Lung (tissue), 12 donors: Measurements from ENCODE around the gene ZNF362. TPM values are rescaled to one million over a fixed set of nuclear protein-coding genes. Genes with fewer than 3 reads are reported as not detected.

Source experiments
- ATAC-seq: fragments of 200-7000 bp; cut with Tn5 transposase; one replicate; pipeline ENCODE4 v1.9.1; 2020; ENCODE audit warnings: moderate number of reproducible peaks; ENCODE audit not compliant: insufficient read depth, low FRiP score
- DNase-seq, 3 donors: peaks; one replicate each; pipeline ENCODE4 v3.0.0-alpha.2; 2013 to 2017
- H3K27ac ChIP-seq, 2 donors: one replicate each; pipeline ENCODE4 v1.5.1; 2013; ENCODE audit warnings: mild to moderate bottlenecking in 2 of 2, moderate library complexity in 2 of 2, control low read depth in 1 of 2, inconsistent platforms in 1 of 2, low read depth in 1 of 2, low read length in 1 of 2
- H3K27me3 ChIP-seq, 3 donors: one replicate each; pipeline ENCODE4 v1.5.1; 2013; ENCODE audit warnings: low read length in 2 of 3; ENCODE audit not compliant: control insufficient read depth in 3 of 3, insufficient read depth in 3 of 3
- H3K36me3 ChIP-seq, 4 donors: one replicate each; pipeline ENCODE4 v1.5.1; 2013; ENCODE audit warnings: low read length in 4 of 4, mild to moderate bottlenecking in 1 of 4, moderate library complexity in 1 of 4; ENCODE audit not compliant: control insufficient read depth in 4 of 4, insufficient read depth in 4 of 4
- H3K4me1 ChIP-seq, 5 donors: one replicate each; pipeline ENCODE4 v1.5.1; 2013; ENCODE audit warnings: low read length in 5 of 5, mild to moderate bottlenecking in 2 of 5, moderate library complexity in 1 of 5; ENCODE audit not compliant: control insufficient read depth in 5 of 5, insufficient read depth in 5 of 5
- H3K4me3 ChIP-seq: one replicate; pipeline ENCODE4 v1.5.1; 2013; ENCODE audit warnings: mild to moderate bottlenecking, control low read depth, moderate library complexity
- H3K9ac ChIP-seq, 2 donors: one replicate each; pipeline ENCODE4 v1.5.1; 2013; ENCODE audit warnings: low read length in 2 of 2, control low read depth in 1 of 2; ENCODE audit not compliant: insufficient read depth in 1 of 2
- H3K9me3 ChIP-seq, 4 donors: one replicate each; pipeline ENCODE4 v1.5.1; 2013; ENCODE audit warnings: low read length in 3 of 4, mild to moderate bottlenecking in 1 of 4, moderate library complexity in 1 of 4; ENCODE audit not compliant: control insufficient read depth in 4 of 4, insufficient read depth in 3 of 4
- WGBS, 2 donors: extraction: QIAGEN DNeasy Blood & Tissue Kit; methylation state at CpG; one replicate each; pipeline ENCODE4 v1.1.7; 2013; 5-methylcytosine and 5-hydroxymethylcytosine counted together
- polyA plus RNA-seq, 2 donors: library from polyadenylated mRNA; stranded (reverse); fragments of 200-250 nt; gene quantifications; one replicate each; pipeline ENCODE4 v1.2.1, GENCODE V29; 2013
- total RNA-seq, 2 donors: library from RNA; depleted of rRNA in 1 of 2; stranded (reverse); fragments of >200 nt in 1 of 2; gene quantifications; one replicate each; pipeline ENCODE4 v1.2.1, GENCODE V29; 2014 to 2021
- TF ChIP-seq, protein P1 (sequence below): IDR thresholded peaks from 2 replicates; pipeline ENCODE4 v1.5.1; 2012; ENCODE audit warnings: mild to moderate bottlenecking; ENCODE audit errors: control extremely low read depth, extremely low read depth
- donor health status: control.
- donor health status: control.
- donor health status: Bipolar disorder and iron deficiency.
- donor health status: healthy.
- donor health status: DM: yes; HTN: yes; CAD: no.

ZNF362 gene
- total and polyA plus RNA-seq, 4 donors = 10.2 to 35.0 (median 16.5) TPM

DNA sequence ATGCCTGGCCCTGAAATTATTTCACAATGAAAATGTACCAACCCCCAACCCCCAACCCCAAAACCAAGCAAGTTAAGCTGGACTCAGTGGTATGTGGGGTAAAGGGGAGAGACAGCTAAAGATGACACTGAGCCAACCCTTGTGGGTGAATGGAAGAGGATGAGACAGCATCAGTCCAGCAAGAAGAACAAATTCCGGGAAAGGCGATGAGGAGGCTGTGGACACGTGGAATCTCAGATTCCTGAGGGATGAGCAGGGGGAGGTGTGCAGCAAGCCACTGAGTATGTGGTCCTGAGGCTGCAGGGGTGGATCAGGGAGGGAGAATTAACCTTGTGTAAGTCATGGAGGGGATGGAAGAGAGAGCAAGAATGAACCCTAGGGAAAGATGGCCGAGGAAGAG lies 14.4 kb upstream of the ZNF362 start:
- 88 to 95% methylated on average over 4 of the region's 4 CpGs for WGBS, 2 donors

DNA sequence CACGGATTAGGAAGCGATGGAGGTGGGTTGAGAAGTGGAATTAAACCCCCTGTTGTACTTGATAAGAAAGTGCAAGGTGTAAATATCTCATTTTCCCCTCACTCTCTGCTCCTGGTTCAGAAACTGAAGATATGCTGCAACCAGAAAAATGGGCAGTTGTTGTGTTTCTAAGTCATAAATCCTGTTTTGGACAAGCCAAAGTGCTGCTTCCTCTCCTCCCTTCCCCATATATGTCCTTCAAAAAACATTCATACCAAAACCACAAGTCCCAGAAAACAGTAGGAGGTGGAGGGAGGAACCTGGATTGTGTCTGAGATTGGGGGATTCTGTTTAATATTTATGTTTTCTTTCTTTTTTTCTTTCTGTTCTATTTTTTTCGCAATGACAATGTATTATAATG lies 13.6 kb upstream of the ZNF362 start:
- Histone ChIP-seq H3K4me1 (no peaks in the 10 kb centered on the region), H3K9ac (no peak overlapping the region), H3K27ac (no peak overlapping the region), H3K4me3 (no peak overlapping the region), H3K36me3 (no peaks in the 10 kb centered on the region), H3K27me3 (no peaks in the 10 kb centered on the region), H3K9me3 (no peaks in the 10 kb centered on the region)
- DNase-seq = no peak
- ATAC-seq = no peak
- TF ChIP-seq, protein P1, sequence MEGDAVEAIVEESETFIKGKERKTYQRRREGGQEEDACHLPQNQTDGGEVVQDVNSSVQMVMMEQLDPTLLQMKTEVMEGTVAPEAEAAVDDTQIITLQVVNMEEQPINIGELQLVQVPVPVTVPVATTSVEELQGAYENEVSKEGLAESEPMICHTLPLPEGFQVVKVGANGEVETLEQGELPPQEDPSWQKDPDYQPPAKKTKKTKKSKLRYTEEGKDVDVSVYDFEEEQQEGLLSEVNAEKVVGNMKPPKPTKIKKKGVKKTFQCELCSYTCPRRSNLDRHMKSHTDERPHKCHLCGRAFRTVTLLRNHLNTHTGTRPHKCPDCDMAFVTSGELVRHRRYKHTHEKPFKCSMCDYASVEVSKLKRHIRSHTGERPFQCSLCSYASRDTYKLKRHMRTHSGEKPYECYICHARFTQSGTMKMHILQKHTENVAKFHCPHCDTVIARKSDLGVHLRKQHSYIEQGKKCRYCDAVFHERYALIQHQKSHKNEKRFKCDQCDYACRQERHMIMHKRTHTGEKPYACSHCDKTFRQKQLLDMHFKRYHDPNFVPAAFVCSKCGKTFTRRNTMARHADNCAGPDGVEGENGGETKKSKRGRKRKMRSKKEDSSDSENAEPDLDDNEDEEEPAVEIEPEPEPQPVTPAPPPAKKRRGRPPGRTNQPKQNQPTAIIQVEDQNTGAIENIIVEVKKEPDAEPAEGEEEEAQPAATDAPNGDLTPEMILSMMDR = no peak
- 48% methylated on average over 2 to 3 of the region's 3 CpGs for WGBS, 2 donors

More for the DNA sequence above, 14.4 kb upstream of the ZNF362 start:
- no peaks in the 10 kb centered on the region for H3K9me3 ChIP-seq
- no peaks in the 10 kb centered on the region for H3K4me1 ChIP-seq
- H3K4me3 ChIP-seq = no peak overlapping the region
- no peak for ATAC-seq
- no peak overlapping the region for H3K9ac ChIP-seq
- no peaks in the 10 kb centered on the region for H3K27me3 ChIP-seq
- DNase-seq = no peak
- no peaks in the 10 kb centered on the region for H3K36me3 ChIP-seq
- TF ChIP-seq, protein P1 = no peak
- no peak overlapping the region for H3K27ac ChIP-seq

DNA sequence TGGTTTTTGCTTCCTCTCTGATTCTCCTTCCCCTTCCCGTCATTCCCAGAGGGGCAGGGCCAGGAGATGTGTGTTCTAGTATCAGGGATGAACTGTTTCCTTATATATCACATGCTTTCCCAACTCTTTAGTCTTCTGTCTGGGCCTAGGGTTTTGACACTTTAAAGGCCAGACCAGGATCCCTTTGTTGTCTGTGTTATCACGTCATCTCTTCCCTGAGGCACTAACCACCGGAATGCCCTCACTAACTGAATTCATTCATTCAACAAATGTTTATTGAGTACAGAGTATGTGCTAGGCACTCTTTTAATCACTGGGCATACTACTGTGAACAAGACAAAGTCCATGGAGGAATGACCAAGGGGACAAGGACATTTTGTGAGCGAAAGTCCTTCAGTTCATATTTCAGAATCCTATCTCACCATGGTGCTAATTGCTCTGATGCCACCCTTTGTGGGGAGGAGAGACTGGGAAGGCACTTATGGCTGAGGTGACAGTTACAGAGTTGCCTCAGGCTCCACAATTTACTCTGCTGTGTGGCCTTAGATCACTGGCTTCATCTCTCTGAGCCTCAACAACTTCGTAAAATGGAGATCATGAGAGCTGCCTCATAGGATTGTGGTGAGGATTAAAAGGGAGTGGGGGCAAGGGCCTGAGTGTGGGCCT lies 12.0 kb upstream of the ZNF362 start:
- Histone ChIP-seq H3K9me3 (no peaks in the 10 kb centered on the region), H3K27me3 (no peaks in the 10 kb centered on the region), H3K27ac (no peak overlapping the region), H3K9ac (no peak overlapping the region), H3K4me3 (no peak overlapping the region), H3K4me1 (no peaks in the 10 kb centered on the region), H3K36me3 (no peaks in the 10 kb centered on the region)
- no peak for ATAC-seq
- no peak for DNase-seq
- WGBS, 2 donors = 72 to 74% methylated on average over 5 of the region's 5 CpGs
- TF ChIP-seq, protein P1 = no peak

DNA sequence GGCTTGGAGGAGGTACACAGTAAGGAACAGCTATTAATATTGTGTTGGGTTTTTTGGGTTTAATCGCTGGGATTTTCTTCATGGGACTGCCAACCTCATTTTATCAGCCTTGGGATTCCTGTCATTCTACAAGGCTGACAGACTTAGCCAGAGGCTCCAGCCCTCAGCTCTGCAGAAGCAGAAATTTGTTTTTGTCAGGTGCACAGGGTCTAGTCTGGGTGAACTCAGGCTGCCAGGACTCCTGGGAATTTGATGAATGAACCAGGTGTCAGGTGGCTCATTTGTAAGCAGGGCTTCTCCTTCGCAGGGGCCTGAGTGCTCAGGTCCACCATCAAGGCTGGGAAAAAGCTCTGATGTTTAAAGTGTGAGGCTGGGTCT lies 11.5 kb upstream of the ZNF362 start:
- Histone ChIP-seq H3K27ac (no peak overlapping the region), H3K36me3 (no peaks in the 10 kb centered on the region), H3K4me3 (no peak overlapping the region), H3K9ac (no peak overlapping the region), H3K27me3 (no peaks in the 10 kb centered on the region), H3K4me1 (no peaks in the 10 kb centered on the region), H3K9me3 (no peaks in the 10 kb centered on the region)
- WGBS, 2 donors = 89 to 96% methylated on average over 2 of the region's 2 CpGs
- TF ChIP-seq, protein P1 = no peak
- no peak for ATAC-seq
- no peak for DNase-seq
